GM19351 (cell line): ENCODE results near the gene C1orf174.
A peak's percentile ranks its signal among the peaks of the same experiment; 100 is the strongest.

Experiments
- ATAC-seq: cut with Tn5 transposase; IDR thresholded peaks from one replicate; pipeline ENCODE4 v1.9.1; 2021; ENCODE audit warnings: mild to moderate bottlenecking, moderate library complexity; ENCODE audit not compliant: unreplicated experiment

C1orf174 gene

DNA sequence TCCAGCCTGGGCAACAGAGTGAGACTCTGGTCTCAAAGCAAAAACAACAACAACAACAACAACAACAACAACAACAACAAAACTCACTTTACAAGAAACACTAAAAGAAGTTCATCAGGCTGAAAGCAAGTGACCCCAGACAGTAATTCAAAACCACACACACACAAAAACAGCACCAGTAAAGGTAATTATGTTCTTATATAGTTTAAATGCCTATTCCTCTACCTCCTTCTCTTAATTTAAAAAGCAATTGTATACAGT lies 1.7 kb downstream of the C1orf174 start:
- no peak for ATAC-seq

DNA sequence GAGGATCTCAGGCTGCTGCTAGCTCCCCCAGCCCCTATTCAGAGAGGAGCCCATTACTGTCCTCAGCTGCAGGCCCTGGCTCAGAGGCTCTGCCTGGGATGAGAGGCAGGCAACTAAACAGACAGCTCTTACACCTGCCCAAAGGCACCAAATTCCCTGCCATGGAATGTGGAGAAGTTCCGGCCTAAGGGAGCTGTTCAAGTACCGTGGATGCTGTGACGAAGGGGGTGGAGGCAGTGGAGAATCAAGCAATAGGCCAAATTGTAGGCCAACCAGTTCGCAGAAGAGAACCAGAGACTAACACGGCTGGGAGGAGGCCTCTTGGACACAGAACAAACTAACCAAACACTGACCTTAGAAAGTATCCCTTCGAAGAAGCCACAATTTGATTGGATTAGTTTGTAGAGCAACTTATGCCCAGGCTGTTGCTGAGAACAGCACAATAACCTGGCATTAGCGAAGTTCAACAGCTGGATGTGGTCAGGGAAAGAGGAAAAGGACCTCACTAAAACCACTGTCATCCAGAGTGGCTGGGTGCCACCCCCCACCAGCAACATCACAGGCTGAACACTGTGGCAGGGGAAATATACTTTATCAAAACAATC lies 3.6 kb downstream of the C1orf174 start:
- no peak for ATAC-seq

DNA sequence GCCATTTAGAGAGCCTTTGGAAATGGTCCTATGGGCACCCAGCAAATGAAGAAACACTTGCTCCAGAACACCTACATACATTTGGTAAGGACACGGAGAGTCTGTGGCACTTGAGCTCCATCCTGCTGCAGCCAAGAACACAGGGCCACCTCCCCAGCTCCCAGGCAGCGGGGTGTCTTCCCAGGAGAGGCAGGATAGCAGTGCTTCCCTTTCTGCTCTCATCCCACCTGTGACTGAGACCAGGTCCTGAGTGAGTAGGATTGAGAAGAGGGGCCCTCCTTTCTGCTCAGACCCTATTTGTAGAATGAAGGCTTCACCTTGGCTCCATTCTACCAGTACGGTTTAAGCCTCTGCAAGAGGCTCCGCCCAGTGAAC lies 4.1 kb downstream of the C1orf174 start:
- ATAC-seq: no peak

DNA sequence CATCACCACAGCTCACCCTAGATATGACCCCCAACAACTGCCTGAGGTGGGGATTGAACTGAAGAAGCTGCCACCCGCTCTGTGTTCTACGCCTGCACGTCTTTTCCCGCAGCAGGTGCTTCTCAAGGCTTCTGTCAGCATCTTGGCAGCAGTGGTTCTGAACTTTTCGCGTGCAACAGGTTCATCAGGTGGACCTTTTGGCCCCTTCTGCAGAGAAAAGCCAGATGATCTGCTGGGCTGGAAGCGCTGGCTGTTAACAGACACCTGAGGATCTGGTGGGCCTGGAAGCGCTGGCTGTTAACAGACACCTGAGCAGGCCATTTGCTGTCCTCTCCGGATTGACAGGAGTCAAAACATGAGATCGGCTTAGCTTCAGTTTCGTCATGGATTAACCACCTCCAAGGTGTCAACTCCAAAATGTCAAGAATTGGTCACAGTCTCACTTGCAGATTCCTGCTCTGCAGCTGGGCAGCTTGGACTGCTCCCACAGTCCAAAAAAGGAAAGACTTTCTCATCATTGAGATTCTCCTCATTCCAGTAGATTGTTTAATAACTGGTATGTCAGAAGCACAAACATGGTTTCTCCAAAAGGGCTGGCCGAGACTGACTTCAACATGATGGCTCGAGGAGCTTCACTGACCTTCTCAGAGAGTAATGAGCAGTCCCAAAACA lies 4.7 kb downstream of the C1orf174 start:
- ATAC-seq: no peak

DNA sequence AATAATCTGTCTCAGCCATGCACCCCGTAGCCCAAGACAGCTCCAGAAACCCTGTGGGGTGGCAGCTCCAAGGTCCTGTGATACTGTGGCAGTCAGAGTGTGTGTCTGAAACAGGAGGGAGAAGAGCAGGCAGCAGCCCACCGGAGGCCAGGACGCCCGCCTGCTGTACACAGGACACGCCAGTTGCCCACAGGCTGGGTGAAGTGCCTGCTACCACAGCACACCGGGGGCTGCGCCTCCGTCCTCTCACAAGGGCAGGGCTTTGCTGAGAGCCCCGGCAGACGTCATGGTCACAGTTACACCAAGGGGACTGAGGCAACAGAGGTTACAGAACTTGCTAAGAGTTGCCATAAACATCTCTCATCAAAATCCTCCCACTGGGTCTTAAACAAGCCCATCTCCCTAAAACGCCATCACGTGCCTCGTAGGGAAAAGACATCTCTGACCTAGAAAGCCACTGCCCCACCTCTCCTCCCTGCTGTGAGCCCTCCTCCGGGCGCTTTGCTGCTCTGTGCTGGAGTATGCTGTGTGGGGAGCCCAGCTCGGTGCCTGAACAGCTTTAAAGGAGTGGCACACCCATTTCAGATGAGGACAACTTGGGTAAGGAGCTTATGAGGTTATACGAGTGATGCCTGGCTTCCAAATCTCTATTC lies 5.3 kb downstream of the C1orf174 start:
- no peak for ATAC-seq

DNA sequence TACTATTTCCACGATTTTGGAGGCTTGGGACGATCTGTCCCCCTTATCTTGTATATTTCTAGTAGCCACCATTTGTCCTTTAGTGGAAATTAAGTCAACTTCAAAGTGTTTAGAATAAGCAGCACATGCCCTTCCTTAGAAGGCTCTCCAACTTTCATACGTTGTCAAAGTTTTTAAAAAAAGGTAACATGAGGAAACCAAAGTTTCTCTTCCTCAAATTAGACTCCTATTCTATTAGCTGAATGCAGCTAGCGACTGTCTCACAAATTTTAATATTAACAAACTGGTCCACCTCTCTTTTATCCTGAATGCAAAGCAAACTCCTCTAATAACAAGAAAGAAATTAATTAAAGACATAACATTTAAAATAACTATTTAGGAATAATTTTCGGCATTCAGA lies 6.9 kb downstream of the C1orf174 start:
- ATAC-seq: no peak

DNA sequence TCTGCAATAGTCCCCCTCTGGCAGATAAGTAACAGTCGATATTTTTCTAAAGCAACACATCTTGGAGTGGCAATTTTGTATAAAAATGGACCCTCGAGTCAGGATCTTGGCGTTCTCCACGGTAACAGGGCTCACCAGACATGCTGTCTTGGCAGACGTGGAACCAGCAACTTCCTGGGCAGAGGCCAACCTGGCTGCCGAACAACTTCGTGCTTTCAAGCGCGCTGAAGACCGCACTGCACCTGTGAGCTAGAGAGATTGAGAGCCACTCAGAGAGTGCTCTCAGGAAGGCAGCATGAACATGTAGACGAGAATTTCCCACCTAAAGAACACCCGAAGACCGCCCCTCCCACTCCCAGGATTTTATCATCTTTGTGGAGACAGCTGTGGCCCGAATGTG lies 7.3 kb downstream of the C1orf174 start:
- ATAC-seq: no peak

DNA sequence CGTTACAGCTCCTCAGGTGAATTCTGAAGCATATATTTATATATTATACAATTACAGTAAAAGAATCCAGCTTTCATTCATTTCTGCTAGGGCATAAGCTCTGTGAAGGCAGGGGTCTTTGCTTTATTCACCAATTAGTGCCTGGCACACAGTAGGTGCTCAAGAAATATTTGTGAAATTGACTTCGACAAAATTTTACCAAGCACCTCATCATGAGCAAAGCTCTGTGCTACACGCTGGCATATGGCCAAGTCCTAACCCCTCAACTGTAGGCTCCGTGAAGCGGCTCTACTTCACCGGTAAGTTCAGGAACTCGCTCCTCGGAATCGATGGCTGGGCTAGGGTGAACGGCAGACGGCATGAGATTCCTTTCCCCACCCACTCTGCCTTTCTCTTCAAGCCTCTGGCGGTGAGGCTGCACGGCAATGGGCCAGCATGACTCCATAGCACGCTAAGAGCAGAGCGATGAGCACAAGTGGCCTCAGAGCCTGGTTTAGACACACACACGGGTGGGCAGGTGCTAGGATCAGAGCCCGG lies 8.7 kb downstream of the C1orf174 start:
- ATAC-seq: no peak

DNA sequence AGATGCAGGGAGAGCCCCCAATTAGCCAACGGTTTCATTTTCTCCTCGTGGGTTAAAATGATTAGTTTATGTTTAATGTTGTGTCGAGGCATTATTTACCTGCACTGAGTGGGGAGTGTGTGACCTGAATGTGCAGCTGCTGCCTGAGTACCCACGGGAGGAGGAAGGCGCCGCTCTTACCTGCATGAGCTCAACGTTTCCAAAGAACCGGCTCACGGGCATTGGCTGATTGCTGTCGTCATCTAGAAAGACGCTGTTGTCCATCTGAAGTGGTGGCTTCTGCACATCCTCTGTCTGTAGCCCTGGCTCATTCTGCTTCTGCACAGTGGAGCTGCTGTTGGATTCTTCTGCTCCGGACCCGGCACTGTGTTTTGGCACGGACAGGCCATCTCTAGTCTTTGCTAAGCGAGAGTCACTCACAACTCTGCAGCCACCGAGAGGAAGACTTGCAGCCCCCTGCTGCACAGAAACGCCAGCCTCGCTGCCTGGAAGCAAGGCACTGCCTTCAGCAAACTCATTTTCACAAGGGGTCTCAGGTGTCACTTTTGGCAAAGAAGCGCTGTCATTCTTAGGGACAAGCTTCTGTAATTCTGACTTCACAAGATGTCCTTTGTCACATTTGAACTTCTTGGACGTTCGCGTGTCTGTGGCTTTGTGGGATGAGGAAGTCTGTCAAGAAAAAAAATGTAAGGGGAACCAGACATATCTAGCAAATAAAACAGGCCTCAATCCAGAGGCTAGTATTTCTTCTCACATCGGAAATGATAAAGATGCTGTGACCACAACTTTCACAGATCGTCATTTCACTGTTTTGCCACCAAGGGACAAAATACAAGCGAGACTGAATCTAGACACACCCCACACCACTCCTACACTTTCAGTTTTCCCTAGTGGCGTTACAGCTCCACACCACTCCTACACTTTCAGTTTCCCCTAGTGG lies 9.4 kb downstream of the C1orf174 start:
- peak; percentile 60 for ATAC-seq

DNA sequence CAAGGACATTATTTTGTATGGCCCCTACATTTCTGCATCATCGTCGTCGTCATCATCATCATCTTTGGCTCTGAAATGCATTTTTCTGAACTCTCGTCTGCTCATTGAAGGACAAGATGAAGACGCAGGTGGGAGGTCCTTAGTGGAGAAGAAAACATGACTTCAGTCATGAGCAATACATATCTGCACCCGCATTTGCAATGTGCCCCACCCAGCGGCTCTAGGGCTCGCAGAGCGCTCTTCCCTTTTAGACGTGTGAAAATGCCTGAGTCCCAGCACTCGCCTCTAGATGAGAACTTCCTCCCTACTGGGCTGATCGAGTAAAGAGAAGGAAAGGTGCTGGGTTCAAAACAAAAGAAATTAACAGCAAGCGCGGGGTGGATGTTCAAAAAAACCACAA lies 10.1 kb downstream of the C1orf174 start:
- no peak for ATAC-seq

DNA sequence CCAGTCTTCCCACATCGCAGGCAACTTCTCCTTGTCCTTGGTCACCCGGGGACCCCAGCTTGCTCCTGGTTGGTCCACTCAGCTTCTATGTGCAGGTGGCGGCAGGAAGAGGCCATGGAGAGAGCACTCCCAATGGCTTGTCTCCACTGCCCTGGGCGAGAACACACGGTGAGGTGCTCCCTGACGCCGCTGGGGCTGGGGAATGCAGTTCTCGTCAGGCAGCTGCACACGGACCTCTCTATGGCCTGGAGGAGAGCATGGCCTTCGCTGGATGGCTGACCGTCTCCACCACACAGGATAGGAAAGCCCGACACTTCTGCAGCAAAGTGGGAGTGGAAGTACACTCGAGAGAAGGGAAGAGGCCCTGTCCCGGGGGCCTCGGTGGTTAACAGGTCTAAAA lies 11.8 kb downstream of the C1orf174 start:
- ATAC-seq: no peak

DNA sequence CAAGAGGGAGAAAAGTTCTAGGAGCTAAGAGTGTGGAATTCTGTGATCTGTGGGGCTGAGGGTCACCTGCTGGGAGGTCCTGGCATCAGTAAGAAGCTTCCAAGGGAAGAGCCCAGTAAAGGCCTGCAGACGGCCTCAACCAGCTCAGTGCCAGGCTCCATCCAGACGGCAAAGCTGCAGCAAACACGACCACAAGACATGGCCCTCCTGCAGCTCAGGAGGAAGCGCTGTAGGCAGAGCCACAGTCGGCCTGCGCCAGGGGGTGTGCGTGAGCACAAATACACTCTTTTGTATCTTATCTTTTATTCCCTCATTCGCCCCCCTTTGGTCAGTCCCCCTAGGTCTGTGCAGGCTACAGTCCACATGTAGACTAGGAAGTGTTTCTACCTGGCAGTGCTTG lies 13.4 kb downstream of the C1orf174 start:
- ATAC-seq: no peak

DNA sequence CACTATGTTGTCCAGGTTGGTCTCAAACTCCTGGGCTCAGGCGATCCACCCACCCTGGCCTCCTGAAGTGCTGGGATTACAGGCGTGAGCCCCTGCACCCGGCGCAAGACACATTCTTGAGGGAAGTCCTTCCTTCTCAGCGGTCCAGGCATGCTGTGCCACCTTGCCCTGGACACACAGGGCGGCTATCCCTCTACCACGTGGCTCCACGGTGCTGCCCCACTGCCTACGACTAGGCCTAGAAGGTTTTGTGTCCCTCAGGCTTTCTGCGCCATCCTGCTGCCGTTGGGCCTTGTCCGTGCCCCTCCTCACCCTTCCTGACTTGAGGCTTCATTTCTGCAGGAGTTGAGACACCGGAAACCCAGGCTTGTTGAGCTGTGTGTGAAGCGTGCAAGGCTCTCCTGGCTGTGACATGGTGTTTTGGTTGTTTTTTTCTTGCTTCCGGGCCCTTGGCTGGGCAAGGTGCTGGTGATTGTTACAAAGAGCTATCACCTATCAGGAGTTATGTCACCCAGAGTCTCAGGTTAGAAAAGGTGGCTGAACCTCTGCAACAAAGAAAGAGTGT lies 13.9 kb downstream of the C1orf174 start:
- ATAC-seq: no peak

DNA sequence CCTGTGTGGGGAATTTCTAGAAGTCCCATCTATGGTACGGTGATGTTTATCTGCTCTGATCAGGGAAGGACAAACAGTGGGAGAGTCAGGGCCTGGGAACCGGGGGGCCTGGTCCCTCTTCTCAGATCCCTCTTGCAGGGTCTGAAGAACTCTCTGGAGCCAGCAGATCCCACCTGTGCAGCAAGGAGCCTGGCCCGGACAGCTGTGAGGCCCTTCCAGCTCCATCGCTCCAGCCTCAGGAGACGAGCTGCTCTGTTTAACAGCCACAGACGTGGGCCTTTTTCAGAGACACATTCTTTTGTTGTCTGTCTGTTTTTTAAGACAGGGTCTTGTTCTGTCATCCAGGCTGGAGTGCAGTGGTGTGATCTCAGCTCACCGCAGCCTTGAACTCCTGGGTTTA lies 14.5 kb downstream of the C1orf174 start:
- ATAC-seq: no peak

DNA sequence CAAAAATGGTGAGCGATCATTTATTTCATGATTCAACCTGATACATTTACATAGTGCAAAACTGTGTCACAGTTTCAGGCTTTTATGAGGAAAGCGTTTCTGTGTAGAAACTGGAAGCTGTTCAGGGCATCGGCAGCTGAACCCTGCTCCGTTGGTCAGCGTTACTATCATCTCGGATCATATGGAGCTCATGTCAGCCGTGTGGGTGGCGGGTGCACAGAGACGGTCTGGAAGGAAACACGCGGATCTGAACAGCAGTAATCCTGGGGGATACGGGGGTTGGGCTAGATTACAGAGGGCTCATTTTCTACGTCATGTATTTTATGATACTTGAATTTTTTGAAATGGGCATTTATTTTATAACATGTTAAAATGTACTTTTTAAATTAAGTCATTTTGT lies 15.1 kb downstream of the C1orf174 start:
- no peak for ATAC-seq

DNA sequence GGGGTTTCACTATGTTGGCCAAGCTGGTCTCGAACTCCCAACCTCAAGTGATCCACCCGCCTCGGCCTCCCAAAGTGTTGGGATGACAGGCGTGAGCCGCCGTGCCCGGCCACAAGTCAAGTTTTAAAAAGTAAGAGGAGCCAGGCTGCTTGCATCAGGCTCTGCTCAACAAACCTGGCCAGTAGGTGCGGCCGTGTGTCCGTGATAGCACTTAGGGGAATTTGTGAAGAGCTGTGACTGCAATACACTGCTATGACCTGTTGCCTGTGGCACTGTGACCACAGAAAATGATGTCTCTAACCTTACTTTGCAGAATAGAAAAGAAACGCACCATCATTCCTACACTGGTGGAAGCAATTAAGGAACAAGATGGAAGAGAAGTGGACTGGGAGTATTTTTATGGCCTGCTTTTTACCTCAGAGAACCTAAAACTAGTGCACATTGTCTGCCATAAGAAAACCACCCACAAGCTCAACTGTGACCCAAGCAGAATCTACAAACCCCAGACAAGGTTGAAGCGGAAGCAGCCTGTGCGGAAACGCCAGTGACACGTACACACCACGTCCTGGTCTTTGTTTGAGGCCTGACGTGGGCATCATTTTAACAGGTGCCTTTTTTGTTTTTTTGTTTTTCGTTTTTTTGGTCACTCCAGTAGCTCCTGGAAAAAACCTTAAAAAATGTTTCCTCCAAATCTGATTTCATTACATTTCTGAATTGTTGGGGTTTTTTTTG lies 16.7 kb downstream of the C1orf174 start:
- no peak for ATAC-seq

DNA sequence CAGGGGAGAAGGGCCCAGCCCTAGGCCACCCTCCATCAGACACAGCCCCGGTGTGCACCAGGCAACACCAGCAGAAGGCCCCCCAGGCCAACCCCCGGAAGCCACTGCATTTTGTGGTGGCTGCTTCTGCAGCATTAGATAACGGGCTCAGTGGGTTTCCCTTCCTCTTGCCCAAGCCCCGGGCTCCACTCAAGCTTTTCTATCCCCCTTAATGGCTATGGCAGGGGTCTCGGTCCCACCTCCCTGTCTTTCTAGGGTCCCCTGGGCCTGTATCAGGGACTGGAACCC lies 18.9 kb downstream of the C1orf174 start:
- ATAC-seq: no peak

DNA sequence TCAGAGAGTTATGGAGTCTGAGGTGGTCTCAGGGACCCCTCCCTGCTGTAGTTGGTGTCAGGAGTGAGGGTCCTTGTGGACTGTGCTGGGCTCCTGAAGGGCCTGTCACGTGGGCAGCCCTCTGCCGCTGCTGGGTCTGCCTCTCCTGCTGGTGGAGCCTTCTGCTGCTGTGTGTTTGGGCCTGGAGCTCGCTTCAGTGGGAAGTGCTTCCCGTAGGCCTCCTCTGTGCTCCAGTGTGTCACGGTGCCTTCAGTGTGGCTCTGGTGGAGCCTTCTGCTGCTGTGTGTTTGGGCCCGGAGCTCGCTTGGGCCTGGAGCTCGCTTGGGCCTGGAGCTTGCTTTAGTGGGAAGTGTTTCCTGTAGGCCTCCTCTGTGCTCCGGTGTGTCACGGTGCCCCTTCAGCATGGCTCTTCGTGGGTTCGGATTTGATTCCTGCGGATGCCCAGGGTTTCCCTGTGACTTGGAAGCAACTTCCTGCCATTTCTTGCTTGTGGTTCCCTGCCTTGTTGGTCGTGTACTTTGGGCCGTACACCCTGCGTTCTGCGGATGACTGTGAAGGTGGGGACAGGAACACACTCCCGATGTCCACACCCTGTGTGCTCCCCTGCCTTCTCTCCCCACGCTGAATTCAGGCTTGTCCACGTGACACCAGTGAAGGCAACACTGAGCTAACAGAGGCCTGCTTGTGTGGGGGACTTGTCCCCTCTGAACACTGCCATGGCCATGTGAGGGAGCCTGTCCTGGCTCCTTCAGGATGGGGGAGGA lies 19.5 kb downstream of the C1orf174 start:
- ATAC-seq: no peak

DNA sequence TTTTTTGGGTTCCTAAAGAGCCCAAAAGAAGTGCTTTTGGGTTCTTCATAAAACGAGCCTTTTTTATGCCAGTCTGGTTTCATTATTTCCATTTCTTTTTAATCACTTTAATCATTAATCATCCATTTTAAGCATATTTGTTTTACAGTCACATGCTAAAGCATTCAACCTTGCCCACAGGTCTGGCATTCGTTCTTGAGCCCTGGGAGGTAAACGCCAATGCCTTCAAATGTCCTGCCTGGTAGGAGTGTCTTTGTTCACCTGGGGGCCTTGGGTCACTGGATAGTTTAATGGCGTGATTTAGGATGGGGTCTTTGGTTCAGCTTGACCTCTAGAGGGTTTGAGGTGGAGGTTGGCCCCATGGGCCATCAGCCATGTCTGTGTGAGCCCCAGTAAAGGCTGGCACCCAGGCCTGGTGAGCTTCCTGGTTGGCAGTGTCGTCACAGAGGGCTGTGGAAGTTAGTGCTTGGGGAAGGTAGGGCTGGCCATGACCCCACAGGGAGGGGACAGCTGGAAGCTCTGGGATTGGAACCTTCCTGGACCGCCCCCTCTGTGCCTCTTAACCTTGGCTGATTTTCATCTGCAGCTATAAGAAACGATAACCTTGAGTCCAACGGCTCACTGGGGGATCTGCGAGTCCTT lies 20.2 kb downstream of the C1orf174 start:
- no peak for ATAC-seq

DNA sequence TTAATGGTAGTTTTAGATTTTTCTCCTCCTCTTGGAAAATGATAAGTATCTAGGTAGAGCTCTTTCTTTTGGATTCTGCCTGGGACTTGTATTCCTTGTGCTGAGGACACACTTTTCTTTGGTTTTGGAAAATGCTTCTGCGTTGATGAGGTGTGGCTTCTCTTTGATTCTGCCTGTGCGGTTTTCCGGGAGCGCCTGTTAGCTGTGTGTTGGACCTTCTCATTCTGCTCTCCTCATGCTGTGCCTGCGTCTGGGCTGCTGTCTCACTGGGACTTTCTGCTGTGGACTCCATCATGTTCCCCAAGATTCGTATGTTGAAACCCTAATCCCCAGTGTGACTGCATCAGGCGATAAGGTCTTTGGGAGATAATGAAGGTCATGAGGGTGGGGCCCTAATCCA lies 21.0 kb downstream of the C1orf174 start:
- no peak for ATAC-seq
